Hypothalamus (tissue), 51 donors: ENCODE data around the gene RHBDL2.
"Not testable (repeated sequence)": the region's sequence is repeated elsewhere in the genome, so short reads cannot be mapped to it uniquely, and the experiment has no call there.

Experiments used
- DNase-seq, 51 donors: peaks; one replicate each; lab custom pipeline; 2025; lab: John Stamatoyannopoulos, UW

Gene RHBDL2

GRCh38 chr1:38940339-38941047 is 1.1 kb downstream of the RHBDL2 start:
- DNase-seq = no peak

- no peak for DNase-seq
Observed at GRCh38 chr1:38938722-38939260, 2.8 kb downstream of the RHBDL2 start.

- no peak for DNase-seq
Observed at GRCh38 chr1:38932571-38932970, 9.1 kb downstream of the RHBDL2 start.

- DNase-seq = peak in 50 of 51 donors; percentile 7 to 94 (median 78)
Observed at GRCh38 chr1:38929476-38929875, 12.2 kb downstream of the RHBDL2 start.

GRCh38 chr1:38929054-38929453 is 12.6 kb downstream of the RHBDL2 start:
- DNase-seq = peak in 2 of 51 donors; percentile 32 to 43

- peak in 19 of 51 donors; percentile 1 to 54 (median 9) for DNase-seq
Observed at GRCh38 chr1:38926091-38926490, 15.5 kb downstream of the RHBDL2 start.

- DNase-seq = no peak
Observed at GRCh38 chr1:38925391-38925790, 16.2 kb downstream of the RHBDL2 start.

GRCh38 chr1:38923607-38924006 is 18.0 kb downstream of the RHBDL2 start:
- peak in 1 of 51 donors; percentile 19 for DNase-seq

GRCh38 chr1:38919130-38919529 is 22.5 kb downstream of the RHBDL2 start:
- peak in 32 of 51 donors; percentile 3 to 75 (median 36) for DNase-seq

GRCh38 chr1:38918568-38918967 is 23.1 kb downstream of the RHBDL2 start:
- peak in 3 of 51 donors; percentile 14 to 55 (median 36) for DNase-seq

GRCh38 chr1:38917772-38918171 is 23.9 kb downstream of the RHBDL2 start:
- no peak for DNase-seq

GRCh38 chr1:38917337-38917736 is 24.3 kb downstream of the RHBDL2 start:
- no peak for DNase-seq

- DNase-seq = no peak
Observed at GRCh38 chr1:38915352-38915948, 26.2 kb downstream of the RHBDL2 start.

- DNase-seq = not testable (repeated sequence)
Observed at GRCh38 chr1:38914908-38915307, 26.7 kb downstream of the RHBDL2 start.

- DNase-seq = no peak
Observed at GRCh38 chr1:38908821-38909220, 32.8 kb downstream of the RHBDL2 start.

- no peak for DNase-seq
Observed at GRCh38 chr1:38905985-38906384, 35.6 kb downstream of the RHBDL2 start.

GRCh38 chr1:38899560-38899959 is 42.1 kb downstream of the RHBDL2 start:
- DNase-seq = no peak

- DNase-seq = no peak
Observed at GRCh38 chr1:38898653-38899230, 42.9 kb downstream of the RHBDL2 start.

- DNase-seq = no peak
Observed at GRCh38 chr1:38896169-38896568, 45.5 kb downstream of the RHBDL2 start.

GRCh38 chr1:38892976-38893375 is 48.7 kb downstream of the RHBDL2 start:
- DNase-seq = no peak

GRCh38 chr1:38891753-38892152 is 49.9 kb downstream of the RHBDL2 start:
- DNase-seq = no peak

- no peak for DNase-seq
Observed at GRCh38 chr1:38889589-38889988, 52.0 kb downstream of the RHBDL2 start.
